GM12878 (cell line): Measurements from ENCODE around the gene KNTC1.

Source experiments
- CTCF ChIP-seq, 3 experiments: IDR thresholded peaks in 2 of 3; conservative IDR thresholded peaks in 1 of 3; 2 replicates each; pipeline ENCODE4 v1.5.1; 2011; ENCODE audit warnings: low read depth in 3 of 3, low read length in 3 of 3, mild to moderate bottlenecking in 3 of 3, control low read depth in 2 of 3, moderate library complexity in 2 of 3, inconsistent platforms in 1 of 3, mixed read lengths in 1 of 3; ENCODE audit not compliant: control insufficient read depth in 2 of 3, insufficient read depth in 1 of 3; ENCODE audit errors: extremely low read depth in 1 of 3
- FOS ChIP-seq: IDR thresholded peaks from 3 replicates; pipeline ENCODE4 v1.6.1; 2011; ENCODE audit warnings: borderline replicate concordance; ENCODE audit not compliant: insufficient read length; ENCODE audit errors: extremely low read depth
- POLR2A ChIP-seq: IDR thresholded peaks from 2 replicates; pipeline ENCODE4 v1.6.1; 2011; ENCODE audit warnings: low read depth, mild to moderate bottlenecking, low read length

DNA sequence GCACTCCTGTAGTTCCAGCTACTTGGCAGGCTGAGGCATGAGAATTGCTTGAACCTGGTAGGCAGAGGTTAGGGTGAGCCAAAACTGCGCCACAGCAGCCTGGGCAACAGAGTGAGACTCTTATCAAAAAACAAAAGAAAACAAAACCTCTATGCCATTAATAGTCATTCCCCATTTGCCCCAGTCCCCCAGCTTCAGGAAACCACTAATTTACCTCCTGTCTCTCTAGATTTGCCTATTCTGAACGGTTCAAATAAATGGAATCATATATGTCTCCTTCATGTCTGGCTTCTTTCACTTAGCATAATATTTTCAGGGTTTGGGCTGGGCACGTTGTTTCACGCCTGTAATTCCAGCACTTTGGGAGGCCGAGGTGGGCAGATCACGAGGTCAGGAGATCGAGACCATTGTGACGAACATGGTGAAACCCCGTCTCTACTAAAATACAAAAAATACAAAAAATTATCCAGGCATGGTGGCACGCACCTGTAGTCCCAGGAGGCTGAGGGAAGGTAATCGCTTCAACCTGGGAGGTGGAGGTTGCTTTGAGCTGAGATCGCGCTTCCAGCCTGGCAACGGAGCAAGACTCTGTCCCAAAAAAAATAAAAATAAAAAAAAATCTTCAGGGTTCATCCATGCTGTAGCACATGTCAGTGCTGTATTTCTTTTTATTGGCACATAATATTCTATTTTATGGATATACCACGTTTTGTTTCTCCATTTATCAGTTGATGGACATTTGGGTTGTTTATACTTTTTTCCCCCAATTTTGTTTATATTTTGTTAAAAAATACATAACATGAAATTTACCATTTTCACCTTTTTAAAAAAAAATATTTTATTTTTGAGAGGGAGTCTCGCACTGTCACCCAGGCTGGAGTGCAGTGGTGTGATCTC is 31.9 kb downstream of the KNTC1 start:
- TF ChIP-seq POLR2A (no peak), CTCF (IDR thresholded peaks at IDR 0.05 in 2 of 3, conservative IDR thresholded peaks at IDR 0.05 in 1 of 3; ENCODE audit: control insufficient read depth in 2 of 3, extremely low read depth in 1 of 3, insufficient read depth in 1 of 3, low read depth in 3 of 3, low read length in 3 of 3) (no peak), FOS (no peak)
